Measurements from ENCODE around the gene HTT. TPM values are rescaled to one million over a fixed set of nuclear protein-coding genes. Genes with fewer than 3 reads are reported as not detected.

The HTT gene
- total and polyA plus RNA-seq, 2 of the 13 experiments (the other 11 are each of a cell fraction or from before 2014, with no cell fraction given) = 17.5 to 19.5 TPM

DNA sequence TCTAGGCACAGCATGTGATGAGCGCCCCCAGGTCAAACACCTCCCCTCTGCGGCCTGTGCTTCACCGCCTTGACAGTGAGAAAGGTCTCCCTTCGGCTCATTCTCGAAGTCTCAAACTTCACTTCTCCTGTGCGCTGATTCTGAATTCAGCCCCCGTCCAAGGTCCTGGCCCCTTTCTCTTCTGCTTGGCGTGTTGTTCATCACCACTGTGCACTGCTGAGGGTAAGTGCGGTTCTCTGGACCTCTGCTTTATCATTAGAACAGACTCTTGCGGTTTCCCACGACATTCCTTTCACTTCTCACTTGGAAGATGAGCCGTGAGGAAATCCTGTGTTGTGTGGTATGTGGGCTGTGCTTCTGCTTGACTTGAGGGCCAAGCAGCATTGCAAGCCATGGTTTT, 12.0 kb upstream of the HTT start:
- H3K9ac ChIP-seq (ENCODE audit: insufficient read depth, low read depth, low read length) = no peak overlapping the region
- no peaks in the 10 kb centered on the region for H3K4me1 ChIP-seq (ENCODE audit: insufficient read depth, low read length)
- CTCF ChIA-PET (ENCODE audit: low intra/inter-chr PET ratio, low total read pairs) = no interaction called here
- H3K9me3 ChIP-seq (ENCODE audit: low read length) = no peaks in the 10 kb centered on the region
- H2AFZ ChIP-seq (ENCODE audit: low read length) = no peak overlapping the region
- DNase-seq (ENCODE audit: low spot score) (no peak), ATAC-seq (no peak), FAIRE-seq (no peak)
- TF ChIP-seq, protein P1, sequence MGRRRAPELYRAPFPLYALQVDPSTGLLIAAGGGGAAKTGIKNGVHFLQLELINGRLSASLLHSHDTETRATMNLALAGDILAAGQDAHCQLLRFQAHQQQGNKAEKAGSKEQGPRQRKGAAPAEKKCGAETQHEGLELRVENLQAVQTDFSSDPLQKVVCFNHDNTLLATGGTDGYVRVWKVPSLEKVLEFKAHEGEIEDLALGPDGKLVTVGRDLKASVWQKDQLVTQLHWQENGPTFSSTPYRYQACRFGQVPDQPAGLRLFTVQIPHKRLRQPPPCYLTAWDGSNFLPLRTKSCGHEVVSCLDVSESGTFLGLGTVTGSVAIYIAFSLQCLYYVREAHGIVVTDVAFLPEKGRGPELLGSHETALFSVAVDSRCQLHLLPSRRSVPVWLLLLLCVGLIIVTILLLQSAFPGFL (CRISPR knock-in tag; IDR thresholded peaks at IDR 0.05) = no peak
- TF ChIP-seq ZNF30 (CRISPR knock-in tag; IDR thresholded peaks at IDR 0.05) = no peak
- TF ChIP-seq HES4 (CRISPR knock-in tag; IDR thresholded peaks at IDR 0.05; ENCODE audit: borderline replicate concordance) = no peak
- TF ChIP-seq ZNF10 (CRISPR knock-in tag; IDR thresholded peaks at IDR 0.05; ENCODE audit: borderline replicate concordance, low read depth) = no peak
- TF ChIP-seq CAMTA2 (CRISPR knock-in tag; IDR thresholded peaks at IDR 0.05; ENCODE audit: borderline replicate concordance) = no peak
- TF ChIP-seq, protein P2, sequence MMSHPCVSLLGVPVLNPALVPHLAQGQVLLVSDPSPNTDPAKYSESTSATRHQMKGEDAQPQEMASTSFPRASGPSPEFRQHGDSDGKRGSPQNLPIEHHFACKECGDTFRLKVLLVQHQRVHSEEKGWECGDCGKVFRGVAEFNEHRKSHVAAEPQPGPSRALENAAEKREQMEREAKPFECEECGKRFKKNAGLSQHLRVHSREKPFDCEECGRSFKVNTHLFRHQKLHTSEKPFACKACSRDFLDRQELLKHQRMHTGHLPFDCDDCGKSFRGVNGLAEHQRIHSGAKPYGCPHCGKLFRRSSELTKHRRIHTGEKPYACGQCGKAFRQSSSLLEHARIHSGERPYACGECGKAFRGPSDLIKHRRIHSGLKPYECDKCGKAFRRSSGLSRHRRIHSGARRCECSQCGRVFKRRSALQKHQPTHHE (CRISPR knock-in tag; IDR thresholded peaks at IDR 0.05; ENCODE audit: borderline replicate concordance) = no peak
- TF ChIP-seq TGIF2 (CRISPR knock-in tag; IDR thresholded peaks at IDR 0.05) = no peak
- no peak for TF ChIP-seq RARG (CRISPR knock-in tag; IDR thresholded peaks at IDR 0.05; ENCODE audit: low read depth)
- no peak for TF ChIP-seq PHF5A (CRISPR knock-in tag; IDR thresholded peaks at IDR 0.05; ENCODE audit: low read depth, unreplicated experiment)
- no peak for TF ChIP-seq ZFP90 (CRISPR knock-in tag; IDR thresholded peaks at IDR 0.05; ENCODE audit: borderline replicate concordance)
- no peak for TF ChIP-seq PHF21A (CRISPR knock-in tag; IDR thresholded peaks at IDR 0.05)
- no peak for TF ChIP-seq GZF1 (CRISPR knock-in tag; IDR thresholded peaks at IDR 0.05)
- TF ChIP-seq, protein P3, sequence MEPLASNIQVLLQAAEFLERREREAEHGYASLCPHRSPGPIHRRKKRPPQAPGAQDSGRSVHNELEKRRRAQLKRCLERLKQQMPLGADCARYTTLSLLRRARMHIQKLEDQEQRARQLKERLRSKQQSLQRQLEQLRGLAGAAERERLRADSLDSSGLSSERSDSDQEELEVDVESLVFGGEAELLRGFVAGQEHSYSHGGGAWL (CRISPR knock-in tag; IDR thresholded peaks at IDR 0.05) = no peak
- no peak for TF ChIP-seq CBX5 (CRISPR knock-in tag; IDR thresholded peaks at IDR 0.05; ENCODE audit: borderline replicate concordance)
- no peak for TF ChIP-seq ZFP41 (CRISPR knock-in tag; IDR thresholded peaks at IDR 0.05; ENCODE audit: borderline replicate concordance)
- H3K4me3 ChIP-seq (replicated peaks in 1 of 3; ENCODE audit: insufficient read depth in 1 of 3, low read depth in 2 of 3, low read length in 3 of 3) = no peak overlapping the region
- BruUV-seq (replicated peaks) = no TSS peak
- no peak overlapping the region for H3K4me2 ChIP-seq (ENCODE audit: low read depth, low read length)
- POLR2A ChIA-PET = no interaction called here
- in situ Hi-C loops (cut with HindIII; ENCODE audit: extremely low pct_ligation_motif_present, low pct_unique_long_range_greater_than_20kb) = no loop called here
- H3K27me3 ChIP-seq (ENCODE audit: control insufficient read depth in 1 of 2, insufficient read depth in 2 of 2, low read length in 2 of 2) = no peaks in the 10 kb centered on the region; a peak in 1 of 5 replicates
- H4K20me1 ChIP-seq (ENCODE audit: insufficient read depth, low read length) = no peaks in the 10 kb centered on the region
- WGBS (ENCODE audit: low lambda C conversion rate) = 66% methylated on average over 12 of the region's 12 CpGs
- H3K27ac ChIP-seq (ENCODE audit: extremely low read length, insufficient read depth, low read length) = no peak overlapping the region
- no peaks in the 10 kb centered on the region for H3K36me3 ChIP-seq (replicated peaks in 1 of 2; ENCODE audit: control insufficient read depth in 1 of 2, insufficient read depth in 2 of 2, low read length in 2 of 2)
- intact Hi-C loops (cut with micrococcal nuclease; ENCODE audit: unreplicated experiment) = no loop called here
- H3K79me2 ChIP-seq (ENCODE audit: insufficient read depth, low read length) = no peaks in the 10 kb centered on the region

All from HepG2 (cell line).